Amygdala (tissue), 56 donors: ENCODE measurements around the gene RAB40C.

Experiments used
- DNase-seq, 56 donors: peaks; one replicate each; lab custom pipeline; 2025; lab: John Stamatoyannopoulos, UW

Gene RAB40C, protein sequence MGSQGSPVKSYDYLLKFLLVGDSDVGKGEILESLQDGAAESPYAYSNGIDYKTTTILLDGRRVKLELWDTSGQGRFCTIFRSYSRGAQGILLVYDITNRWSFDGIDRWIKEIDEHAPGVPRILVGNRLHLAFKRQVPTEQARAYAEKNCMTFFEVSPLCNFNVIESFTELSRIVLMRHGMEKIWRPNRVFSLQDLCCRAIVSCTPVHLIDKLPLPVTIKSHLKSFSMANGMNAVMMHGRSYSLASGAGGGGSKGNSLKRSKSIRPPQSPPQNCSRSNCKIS

DNA sequence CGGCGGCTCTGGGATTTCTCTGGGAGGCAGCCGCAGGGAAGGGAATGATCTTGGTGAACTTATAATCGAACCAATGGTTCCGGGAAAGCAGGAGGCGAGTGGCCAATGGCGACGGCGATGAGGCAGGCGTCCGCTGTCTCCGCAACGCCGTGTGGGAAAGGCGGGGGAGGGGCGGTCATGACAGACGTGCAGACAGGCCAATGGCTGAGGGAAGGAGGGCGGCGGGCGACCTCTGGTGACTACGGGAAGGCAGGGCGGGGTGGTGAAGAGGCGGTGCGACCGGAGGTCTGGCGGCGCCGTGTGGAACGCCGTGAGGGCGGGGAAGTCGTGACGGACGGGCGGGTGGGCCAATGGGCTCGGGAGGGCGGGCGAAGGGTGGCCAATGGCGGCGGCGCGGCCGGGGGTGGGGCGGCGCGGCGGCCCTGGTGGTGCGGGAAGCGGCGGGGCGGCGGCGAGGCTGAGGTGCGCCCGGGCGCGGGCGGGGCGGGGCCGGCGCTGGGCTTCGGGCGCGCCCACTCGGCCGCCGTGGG is at the start of gene RAB40C:
RAB40C (plus strand) TSS at position 409 of the 530 bp plus-strand sequence. CDS start 226 bp downstream, outside the sequence.
- DNase-seq: peak; percentile 87 to 100 (median 98)

GRCh38 chr16:540645-541340 is 49.1 kb upstream of the RAB40C start:
- DNase-seq: no peak

- DNase-seq: no peak
Observed at GRCh38 chr16:543301-544164, 46.3 kb upstream of the RAB40C start.

DNA sequence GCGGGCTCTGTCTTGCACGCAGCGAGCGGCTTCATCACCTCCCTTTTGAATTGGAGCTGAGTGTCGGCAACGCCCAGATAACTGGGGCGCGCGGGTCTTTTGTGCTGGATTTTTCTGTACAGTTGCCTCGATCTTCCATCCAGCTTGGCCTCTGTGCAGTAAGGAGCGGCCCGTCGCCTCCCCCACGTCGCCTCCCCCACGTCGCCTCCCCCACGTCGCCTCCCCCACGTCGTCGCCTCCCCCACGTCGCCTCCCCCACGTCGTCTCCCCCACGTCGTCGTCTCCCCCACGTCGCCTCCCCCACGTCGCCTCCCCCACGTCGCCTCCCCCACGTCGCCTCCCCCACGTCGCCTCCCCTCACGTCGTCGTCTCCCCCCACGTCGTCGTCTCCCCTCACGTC is 45.3 kb upstream of the RAB40C start:
- no peak for DNase-seq

DNA sequence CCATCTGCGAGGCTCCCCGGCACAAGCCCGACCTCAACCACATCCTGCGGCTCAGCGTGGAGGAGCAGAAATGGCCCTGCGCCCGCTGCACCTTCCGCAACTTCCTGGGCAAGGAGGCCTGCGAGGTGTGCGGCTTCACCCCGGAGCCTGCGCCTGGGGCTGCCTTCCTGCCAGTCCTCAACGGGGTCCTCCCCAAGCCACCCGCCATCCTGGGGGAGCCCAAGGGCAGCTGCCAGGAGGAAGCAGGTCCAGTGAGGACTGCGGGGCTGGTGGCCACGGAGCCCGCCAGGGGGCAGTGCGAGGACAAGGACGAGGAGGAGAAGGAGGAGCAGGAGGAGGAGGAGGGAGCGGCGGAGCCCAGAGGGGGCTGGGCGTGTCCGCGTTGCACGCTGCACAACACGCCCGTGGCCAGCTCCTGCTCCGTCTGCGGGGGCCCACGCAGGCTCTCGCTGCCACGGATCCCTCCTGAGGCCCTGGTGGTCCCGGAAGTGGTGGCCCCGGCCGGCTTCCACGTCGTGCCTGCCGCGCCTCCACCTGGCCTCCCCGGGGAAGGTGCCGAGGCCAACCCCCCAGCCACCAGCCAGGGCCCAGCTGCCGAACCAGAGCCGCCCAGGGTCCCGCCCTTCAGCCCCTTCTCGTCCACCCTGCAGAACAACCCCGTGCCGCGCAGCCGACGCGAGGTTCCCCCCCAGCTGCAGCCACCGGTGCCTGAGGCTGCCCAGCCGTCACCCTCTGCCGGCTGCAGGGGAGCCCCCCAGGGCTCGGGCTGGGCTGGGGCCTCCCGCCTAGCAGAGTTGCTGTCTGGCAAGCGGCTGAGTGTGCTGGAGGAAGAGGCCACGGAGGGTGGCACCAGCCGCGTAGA is 42.7 kb upstream of the RAB40C start:
- peak in 18 of 56 donors; percentile 5 to 60 (median 29) for DNase-seq

GRCh38 chr16:548586-548985 is 41.3 kb upstream of the RAB40C start:
- no peak for DNase-seq

- no peak for DNase-seq
Observed at GRCh38 chr16:549544-550263, 40.2 kb upstream of the RAB40C start.

GRCh38 chr16:551210-551609 is 38.7 kb upstream of the RAB40C start:
- DNase-seq: no peak

DNA sequence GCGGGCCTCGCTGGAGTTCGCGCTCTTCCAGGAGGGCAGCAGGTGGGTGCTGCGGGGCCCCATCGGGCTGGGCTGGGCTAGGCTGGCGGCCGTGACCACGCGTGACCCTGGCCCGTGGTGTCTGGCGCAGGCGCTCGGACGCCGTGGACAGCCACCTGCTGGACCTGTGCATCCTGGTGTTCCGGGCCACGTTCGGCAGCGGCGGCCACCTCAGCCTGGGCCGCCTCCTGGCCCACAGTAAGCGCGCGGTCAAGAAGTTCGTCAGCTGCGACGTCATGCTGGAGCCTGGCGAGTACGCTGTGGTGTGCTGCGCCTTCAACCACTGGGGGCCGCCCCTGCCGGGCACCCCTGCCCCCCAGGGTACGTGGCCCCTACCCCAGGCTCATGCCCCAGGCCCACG is 37.7 kb upstream of the RAB40C start:
- DNase-seq: no peak

GRCh38 chr16:553601-554296 is 36.1 kb upstream of the RAB40C start:
- no peak for DNase-seq

DNA sequence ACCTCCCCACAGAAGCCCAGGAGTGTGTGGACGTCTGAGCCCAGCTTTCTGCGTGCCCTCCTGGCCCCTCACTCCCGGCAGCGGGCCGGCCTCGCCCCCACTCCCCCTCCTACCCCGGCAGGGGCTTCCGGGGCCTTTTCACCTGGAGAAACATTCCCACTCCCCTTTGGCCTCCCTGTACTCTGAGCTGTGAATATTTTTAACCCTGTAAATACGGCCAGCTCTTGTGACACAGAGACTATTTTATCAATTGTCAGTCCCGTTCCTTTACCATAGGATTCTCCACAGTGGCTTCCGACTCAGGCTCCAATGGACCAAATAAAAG is 35.6 kb upstream of the RAB40C start:
- DNase-seq: no peak

DNA sequence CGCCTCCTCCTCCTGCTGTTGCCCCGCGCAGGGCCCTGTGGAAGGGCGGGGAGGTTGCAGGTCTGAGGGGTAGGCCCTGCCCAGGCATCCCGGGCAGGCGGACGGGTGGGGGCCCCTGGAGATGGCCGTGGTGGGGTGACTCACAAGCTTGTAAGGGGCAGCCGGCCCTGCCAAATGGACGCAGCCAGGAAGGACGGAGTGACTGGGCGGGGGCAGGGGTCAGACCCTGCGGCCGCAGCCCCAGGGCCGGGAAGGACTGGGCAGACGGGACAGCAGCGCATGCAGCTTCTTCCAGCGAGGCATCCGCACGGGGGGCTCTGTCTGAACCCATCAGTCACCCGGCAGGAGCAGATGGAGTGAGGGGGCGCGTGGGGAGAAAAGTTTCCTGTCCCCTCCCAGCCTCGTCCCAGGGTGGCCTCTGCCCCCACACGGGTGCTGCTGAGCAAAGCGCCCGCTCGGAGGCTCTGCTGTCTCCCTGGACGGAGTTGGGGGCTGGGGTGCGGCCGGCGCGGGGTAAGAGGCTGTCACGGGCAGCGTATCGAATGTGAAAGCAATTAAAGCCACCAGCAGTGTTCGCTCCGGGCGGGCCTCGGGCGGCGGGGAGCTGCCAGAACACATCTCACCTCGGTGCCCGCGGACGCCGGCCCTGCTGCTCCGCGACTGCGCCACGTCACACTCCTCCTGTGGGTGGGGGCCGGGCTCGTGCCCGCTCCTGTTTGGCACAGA is 35.1 kb upstream of the RAB40C start:
- DNase-seq: no peak

- no peak for DNase-seq
Observed at GRCh38 chr16:555528-556473, 34.1 kb upstream of the RAB40C start.

DNA sequence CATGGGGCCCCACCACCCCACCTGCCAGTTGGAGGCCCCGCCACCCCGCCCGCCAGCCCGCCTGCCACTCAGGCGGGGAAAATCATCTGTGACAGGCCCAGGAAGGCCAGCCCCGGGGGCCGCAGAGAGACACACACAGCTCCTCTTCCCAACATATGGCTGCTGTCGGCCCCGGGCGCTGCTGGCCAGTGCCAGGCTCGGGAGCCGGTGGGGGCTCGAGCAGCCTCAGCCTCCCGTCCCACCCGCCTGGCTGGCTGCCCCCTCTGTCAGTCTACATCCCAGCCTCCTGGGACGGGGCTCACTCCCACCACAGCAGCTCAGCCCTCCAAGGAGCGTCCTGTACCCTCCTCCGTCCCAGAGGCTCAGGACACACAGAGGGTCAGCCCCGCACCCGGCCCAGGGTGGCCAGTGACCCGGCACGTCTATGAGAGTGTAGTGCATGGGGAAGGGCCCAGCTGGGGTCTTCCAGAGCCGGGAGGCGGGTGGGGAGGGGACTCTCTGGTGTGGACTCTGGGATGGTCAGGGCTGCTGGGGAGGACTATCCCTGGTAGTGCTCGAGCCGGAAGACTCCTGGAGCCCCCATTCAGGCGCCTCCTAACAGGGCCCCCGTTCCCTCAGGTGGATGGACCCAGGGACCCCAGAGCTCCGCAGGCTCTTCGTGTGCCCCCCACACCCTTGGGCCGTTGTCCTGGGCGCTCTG is 33.2 kb upstream of the RAB40C start:
- no peak for DNase-seq

DNA sequence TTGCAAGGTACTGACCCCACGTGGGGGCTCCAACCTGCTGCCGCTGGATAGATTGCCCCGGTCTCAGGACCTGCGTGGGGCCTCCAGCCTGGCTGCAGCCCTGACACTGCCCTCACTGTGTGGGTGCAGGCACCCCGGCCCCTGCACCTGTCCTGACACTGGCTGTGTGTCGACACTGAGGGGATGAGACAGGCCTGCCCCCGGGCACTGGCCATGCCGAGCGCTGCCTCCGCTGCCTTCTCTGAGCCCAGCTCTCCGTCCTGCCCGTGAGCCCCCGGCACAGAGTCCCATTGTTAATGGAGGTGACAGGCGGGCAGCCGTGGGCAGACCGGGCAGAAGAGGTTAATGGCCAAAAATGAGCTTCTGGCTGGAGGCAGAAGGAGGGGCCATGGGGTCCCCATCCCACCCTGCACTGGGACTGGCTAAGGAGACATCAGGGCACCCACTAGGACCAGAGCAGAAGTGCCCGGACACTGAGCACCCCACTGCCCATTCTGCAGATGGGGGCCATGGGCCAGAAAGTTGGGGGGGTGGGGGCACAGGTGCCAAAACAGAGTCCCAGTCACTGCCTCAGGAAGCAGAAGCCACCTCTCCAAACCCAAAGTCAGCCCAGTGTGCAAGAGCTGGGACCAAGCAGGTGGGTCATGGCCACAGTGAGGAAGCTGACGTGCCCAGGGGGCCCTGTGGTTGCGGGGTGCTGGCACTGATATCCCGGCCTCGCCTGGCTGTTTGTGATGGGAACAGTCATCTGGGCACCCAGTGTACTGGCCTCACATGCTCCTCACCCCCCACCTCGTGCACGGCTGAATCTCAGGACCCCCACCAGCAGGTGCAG is 32.2 kb upstream of the RAB40C start:
- no peak for DNase-seq
